ENCODE data around the gene CLK3.

CLK3 gene

DNA sequence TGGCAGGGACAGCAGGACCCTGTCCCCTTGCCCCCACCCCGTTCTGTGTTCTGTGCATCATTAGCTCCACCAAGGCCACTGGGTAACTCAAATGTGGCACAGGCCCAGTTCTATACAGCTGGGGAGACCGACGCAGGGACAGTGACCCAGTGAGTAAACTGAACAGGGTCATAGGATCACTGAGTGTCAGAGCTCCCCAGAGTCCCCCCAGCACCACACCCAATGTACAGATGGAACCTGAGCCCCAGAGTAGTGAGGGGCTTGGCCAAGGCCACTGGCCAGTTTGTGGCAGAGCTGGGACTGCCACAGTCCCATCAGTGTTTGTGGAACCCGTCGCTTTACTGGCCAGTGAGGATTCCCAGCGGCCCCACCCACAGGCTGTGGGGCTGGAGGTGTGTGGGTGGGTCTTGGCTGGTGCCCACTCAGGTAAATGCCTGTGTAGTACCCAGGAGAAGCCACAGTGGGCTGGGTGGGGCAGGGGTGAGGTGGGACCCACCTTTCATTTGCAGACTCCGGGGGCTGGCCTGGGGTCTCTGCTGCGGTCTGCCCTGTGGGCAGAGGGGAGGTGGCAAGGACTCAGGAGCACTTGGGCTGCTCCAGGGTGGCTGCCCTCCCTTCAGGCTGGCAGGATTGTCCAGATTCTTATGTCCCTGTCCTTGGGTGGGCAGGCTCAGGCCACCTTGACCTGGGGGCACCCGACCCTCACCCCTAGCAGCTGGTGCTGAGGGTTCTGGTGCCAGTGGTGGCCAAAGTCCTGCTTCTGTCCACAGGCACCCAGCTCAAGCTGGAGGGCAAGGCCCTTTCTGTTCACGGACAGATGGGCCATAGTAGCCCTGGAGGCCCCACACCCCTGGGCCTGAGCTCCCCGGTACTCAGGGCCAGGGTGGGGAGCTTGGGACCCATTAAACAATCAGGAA is 11.6 kb upstream of the CLK3 start:
- DNase-seq: no peak

DNA sequence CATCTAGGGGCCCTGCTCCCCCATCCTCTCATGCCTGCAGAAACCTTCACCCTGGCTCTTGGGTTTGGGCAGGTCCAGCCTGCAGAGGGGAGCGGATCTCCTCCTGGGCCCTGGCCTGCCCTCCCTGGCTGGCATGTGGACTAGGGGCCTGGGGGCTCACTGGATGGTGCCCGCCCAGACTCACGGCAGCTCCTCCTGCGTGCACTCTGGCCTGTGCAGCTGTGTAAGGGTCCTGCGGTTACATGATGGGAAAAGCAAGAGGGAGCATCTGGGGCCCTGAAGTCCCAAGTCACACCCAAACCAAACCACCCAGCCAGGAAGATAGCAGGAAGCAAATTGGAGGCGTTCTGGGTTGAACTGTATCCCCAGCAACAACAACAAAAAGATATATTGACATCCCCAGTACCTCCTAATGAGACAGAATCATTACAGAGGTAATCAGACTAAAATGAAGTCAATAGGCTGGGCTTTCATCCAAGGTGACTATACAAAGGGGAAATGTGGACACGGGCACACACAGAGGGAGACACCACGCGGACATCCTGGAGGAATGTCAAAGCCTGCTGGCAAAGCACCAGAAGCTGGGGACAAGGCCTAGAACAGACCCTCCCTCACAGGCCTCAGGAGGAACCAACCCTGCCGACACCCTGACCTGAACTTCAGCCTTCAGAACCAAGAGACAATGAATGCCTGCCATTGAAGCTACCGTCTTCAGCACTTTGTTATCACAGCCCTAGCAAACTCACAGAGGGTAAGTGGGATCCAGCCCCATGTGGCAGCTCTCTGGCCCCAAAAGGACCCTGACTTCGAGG is 10.4 kb upstream of the CLK3 start:
- DNase-seq: no peak

DNA sequence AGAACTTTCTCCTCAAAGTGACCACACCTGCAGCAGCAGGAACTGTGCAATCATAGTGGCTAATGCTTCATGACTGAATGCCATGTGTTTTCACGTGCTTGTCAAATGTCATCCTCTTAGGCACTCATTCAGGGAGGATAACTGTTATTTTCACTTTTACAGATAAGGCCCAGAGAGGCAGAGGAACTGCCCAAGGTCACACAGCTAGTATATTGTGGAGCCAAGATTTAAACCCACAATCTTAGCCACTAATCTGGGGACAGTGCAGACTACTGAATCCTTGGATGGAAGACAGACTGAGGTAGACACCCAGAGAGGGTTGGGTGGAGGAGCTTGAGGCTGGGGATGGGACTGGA is 9.9 kb upstream of the CLK3 start:
- no peak for DNase-seq

DNA sequence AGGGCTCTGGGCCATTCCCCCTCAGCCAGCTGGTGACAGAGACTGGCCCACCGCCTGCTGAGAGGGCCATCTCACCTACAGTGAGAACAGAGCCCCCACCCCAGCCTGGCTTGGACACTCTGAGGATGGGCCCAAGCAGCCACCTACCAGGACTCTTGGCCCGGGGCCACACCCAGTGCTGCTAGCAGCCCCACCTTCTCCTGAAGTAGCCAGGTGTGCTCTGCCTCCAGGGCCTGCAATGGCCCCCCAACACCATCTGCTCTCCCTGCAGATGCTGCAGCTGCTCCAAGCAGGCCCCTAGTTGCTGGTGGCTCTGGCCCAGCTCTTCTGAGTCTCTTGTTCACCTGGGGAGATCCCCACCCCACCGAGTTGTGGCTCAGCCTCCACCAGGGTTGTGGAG is 6.8 kb upstream of the CLK3 start:
- no peak for DNase-seq

DNA sequence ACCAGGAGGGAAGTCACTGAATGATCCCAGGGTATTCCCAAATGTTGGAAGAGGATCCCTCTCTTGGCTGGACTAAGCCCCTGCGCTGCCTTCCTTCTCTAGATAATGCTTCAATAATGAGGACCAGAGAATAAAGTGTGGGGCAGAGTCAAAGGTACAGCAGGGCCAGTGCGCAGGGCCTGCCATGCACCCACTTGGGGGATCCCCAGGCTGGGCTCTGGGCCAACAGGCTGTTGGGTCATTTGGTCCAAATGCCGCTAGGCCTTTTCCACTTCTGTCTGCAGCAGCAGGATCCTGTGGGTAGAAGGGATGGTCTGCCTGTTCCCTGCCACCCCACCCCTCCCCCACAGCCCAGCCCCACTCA is 5.7 kb upstream of the CLK3 start:
- DNase-seq: no peak

DNA sequence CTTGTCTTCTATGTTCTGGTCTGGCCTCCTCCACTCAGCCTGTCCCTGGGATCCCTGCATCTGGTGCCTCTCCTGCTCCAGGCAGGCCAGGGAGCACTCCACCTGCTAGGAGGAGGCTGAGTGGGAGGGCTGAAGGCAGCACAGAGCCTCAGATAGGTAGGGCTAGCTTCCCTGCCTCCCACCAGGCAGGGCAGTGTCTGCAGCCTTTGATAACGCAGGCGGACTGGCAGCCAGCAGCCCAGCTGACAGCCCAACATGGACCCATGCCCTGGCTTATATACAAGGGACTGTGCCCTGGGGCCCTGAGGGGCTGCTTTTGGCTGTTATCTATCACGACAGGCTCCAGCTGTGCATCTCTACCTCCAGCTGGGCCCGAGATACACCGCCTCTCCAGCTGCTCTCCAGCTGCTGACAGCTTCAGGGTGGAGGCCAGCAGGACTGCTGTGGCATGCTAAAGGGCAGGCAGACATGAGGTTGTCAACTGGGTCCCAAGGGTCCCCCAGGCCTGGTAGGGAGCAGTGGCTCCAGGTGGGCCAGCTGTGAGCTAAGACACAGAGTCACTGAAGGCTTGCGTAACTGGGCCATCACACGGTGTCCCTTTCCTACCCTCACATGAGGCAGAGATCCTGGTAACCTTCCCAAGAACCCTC is 5.2 kb upstream of the CLK3 start:
- DNase-seq: no peak

DNA sequence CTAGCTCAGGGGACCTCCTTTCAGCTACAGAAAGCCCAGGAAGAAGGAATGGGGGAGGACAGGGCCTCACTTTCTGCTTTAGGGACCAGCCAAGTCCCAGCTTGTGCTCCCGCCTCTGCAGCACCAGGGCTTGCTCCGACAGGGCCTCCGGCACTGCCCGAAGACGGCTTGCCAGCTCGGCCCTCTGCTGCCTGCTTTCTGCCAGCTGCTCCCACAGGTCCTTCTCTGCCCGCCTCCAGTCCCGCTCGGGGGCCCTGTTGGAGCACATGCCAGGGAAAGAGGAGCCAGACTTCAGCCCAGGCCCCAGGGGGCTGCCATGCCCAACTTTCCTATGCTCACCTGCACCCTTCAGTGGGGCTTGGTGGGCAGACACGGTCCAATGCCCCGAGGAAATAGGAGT is 4.3 kb upstream of the CLK3 start:
- DNase-seq: no peak

DNA sequence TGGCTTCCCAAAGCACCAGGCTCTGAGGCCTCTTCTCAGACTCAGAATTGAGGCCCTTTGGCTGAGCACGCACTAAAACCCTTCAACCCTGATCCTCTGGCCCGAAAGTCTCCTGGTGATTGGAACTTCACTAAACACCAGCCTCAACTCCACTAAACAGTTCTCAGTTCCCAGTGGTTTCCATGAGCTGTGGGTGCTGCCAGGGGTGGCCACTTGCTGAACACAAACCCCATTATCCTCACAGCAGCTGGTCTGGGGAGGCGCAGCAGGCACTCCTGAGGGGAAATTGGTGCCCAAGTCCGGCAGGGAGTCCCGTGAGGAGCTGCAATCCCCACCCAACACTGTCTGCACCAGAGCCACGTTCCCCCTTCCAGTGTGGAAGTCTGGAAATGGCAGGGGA is 3.8 kb upstream of the CLK3 start:
- DNase-seq: no peak

DNA sequence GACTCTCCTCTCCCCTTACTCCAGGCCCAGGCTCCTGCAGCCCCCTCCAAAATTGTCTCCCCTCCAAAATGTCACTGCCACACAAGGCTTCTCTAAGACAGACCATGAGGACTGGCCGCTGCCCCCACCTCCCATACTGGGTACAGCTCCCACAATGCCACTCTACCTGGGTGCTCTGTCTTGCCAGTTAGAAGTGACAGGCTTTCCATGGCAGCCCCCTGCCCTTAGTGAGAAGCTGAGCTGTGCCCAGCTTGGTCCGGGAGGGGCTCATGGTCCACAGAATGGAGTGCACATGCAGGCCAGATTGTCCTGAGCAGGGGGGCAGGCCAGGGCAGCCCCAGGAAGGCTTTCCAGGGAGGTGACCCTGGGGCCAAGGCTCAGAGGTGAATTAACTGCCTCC is 3.0 kb upstream of the CLK3 start:
- no peak for DNase-seq

DNA sequence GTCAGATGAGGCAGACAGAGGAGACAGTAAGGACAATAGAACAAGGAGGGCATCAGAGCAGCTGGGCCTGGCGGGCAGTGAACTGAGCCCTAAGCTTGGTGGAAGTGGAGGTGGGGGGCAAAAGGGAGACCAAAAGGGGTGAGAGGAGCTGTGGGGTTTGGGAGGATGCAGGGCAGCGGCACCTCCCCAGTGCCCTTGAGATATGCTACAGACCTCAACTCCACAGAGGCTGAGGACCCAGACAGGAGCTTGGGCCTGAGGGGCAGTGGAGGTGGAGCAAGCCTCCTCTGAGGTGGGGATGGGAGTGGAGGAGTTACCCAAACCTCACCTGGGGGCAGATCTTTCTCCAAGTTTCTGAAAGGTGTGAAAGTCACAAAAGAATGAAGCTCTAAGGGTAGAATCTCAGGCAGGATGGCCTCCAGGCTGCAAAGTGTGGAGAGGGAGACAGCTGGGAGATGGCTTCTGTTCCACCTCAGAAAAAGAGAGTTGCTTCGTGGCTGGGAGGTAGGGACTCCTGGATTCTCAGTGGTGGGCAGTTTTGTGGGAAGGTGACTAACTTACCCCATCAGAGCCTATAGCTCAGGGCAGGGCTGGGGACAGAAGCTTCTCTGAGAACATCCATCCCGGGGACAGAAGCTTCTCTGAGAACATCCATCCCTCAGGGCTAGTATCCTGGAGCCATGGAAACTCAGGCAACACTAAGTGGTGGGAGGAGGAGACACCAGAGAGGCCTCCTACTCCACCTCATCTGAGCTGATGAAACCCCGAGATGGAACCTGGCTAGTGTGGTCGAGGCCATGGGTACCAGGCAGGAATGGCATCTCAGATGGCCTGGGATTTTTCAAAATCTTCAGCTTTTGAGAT is 2.3 kb upstream of the CLK3 start:
- DNase-seq: no peak

DNA sequence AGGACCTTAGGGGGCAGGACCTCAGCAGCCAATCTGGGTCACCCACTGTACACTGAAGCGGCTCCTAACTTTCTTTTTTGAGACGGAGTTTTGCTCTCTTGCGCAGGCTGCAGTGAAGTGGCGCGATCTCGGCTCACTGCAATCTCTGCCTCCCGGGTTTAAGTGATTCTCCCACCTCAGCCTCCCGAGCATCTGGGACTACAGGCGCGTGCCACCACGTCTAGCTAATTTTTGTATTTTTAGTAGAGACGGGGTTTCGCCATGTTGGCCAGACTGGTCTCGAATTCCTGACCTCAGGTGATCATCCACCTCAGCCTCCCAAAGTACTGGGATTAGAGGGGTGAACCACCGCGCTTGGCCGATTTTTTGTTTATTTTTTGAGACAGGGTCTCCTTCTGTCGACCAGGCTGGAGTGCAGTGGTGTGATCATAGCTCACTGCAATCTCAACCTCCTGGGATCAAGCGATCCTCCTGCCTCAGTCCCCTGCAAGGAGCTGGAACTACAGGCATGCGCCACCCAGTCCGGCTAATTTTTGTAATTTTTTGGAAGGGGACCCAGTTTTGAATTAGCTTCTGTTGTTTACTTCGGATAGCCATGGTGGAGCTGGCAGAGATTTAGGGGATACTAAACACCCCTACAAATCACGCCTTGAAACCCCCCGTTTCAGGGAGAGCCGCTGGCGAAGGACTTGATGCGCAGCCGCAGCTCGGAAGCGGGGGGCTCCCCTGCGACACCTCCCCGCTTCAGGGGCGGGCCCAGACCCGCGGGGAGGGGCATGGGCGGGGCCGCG is 1.5 kb upstream of the CLK3 start:
- DNase-seq: no peak

DNA sequence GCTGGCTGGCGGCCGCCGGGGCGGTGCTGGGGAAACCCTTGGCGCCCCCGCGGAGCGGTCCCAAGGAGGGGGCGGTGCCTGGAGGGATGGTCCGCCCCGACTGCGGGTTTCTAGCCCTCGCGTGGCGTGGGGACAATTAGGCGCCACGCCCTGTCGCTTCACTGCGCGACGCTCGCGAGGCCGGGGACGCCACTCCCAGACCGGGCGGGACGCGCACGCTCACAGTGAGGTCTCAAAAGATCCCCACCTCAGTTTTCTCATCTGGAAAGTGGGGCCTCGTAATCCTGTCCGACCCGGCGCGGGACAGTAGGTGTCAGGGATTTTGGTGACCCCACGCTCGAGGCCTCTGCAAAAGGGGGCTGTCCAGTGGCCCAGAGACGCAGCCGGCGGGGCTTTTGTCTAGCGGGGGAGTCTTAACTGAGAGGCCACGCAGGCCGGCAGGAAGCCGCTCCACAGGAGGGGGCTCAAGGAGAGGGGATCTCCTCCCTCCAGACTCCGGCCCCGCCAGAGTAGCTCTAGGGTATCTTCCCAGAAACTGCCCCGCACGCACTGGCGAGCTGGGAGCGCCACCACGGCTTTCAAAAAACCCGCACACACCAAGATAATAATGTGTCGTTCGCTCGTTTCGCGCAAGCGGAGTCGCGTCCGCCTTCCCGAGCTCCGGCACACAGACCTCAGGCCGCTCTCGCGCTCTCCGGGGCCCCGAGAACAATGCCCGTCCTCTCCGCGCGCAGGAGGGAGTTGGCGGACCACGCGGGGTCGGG is 710 bp upstream of the CLK3 start:
- DNase-seq: peak; percentile 85

DNA sequence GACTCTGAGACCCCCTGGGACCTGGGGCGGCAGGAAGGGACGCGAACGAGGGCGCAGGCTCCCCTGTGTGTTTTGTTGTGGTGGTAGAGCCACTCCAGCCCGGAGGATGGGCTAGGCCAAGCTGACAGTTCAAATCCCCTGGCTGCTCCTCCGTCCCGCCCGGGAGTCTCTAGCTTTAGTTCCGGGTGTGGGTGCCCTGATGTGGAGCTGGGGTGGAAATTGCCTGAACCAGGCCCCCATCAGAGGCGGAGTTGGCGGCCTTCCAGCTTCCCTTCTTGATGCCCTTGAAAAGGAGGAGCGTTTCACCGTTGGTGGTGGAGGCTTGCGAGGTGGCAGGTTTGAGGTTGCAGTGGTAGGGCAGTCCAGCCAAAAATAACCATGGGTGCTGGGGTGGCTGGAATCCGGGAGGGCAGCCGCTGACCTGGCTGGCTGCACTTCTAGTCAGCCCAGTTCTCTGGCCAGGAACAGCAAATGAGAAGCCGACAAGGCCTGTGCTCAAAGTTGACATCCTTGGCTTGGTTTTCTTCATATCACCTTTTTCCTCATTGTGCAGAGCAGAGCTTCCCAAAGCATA is 817 bp downstream of the CLK3 start:
- DNase-seq: peak; percentile 43

DNA sequence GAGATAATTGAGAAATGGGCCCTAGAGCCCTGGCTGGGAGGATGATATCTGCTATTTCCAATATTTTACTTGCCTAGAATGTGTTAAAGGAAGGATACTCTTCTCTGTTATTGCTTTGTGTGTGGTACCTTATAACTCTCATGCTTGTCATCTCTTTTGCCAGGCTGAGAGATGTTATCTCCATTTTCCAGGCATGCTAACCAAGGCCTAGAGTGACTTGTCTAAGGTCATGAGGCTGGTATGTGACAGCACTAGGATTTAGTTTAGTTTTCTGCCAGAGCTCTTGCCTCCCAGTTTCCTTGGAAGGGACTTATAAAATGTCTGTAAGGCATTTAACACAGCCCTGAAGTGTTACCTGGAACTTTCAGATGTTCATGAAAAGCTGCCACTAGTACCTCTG is 1.4 kb downstream of the CLK3 start:
- DNase-seq: no peak

DNA sequence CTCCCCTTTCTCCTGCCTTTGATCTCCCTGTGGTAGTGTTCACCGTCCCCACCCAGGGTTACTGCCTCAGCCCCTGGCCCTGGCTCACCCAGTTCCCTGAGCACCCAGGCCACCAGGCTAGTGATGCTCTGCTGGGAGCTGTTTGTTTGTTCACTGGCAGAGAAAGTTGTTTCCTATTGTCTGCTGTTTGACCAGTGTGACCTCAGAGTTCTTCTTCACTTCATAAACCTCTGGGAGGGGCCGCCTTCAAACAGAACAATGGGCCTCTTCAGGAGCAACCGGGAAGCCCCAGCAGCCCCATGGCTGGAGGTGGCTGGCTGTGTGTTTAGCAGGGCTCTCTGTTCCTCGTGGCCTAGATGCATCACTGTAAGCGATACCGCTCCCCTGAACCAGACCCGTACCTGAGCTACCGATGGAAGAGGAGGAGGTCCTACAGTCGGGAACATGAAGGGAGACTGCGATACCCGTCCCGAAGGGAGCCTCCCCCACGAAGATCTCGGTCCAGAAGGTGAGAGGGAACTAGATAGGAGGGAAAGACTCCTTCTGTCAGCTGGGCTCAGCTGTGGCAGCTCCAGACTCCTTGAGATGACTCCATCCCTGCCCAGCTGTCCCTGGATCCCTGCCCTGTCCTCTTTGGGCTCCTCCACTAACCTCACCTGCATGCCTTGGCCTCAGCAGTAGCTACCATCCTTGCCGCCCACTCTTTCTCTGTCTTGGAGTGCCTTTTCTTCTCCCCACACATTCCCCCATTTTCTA is 3.4 kb downstream of the CLK3 start:
- DNase-seq: no peak

DNA sequence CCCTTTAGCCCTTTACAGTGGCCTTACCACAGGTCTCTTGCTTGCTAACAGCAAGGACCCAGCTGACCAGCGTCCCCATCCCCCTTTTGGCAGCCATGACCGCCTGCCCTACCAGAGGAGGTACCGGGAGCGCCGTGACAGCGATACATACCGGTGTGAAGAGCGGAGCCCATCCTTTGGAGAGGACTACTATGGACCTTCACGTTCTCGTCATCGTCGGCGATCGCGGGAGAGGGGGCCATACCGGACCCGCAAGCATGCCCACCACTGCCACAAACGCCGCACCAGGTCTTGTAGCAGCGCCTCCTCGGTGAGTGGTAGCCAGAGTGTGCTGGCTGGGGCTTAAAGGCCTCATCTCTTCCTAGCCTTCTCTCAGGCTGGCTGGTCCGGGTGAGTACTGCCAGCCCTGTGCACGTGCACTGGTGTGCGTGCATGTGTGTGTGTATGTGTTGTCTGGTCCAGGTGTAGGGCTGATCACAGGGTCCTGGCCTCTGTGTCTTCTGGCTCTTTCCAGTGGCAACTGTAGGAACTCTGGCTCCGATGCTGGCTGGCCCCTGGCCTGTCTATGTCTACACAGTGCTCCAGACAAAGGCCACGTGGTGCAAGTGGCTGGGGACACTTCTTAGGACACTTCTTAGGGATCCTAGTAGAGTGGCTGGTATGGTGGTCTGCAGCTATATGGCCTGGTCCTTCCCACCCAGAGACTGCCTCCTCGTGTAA is 4.4 kb downstream of the CLK3 start:
- no peak for DNase-seq

DNA sequence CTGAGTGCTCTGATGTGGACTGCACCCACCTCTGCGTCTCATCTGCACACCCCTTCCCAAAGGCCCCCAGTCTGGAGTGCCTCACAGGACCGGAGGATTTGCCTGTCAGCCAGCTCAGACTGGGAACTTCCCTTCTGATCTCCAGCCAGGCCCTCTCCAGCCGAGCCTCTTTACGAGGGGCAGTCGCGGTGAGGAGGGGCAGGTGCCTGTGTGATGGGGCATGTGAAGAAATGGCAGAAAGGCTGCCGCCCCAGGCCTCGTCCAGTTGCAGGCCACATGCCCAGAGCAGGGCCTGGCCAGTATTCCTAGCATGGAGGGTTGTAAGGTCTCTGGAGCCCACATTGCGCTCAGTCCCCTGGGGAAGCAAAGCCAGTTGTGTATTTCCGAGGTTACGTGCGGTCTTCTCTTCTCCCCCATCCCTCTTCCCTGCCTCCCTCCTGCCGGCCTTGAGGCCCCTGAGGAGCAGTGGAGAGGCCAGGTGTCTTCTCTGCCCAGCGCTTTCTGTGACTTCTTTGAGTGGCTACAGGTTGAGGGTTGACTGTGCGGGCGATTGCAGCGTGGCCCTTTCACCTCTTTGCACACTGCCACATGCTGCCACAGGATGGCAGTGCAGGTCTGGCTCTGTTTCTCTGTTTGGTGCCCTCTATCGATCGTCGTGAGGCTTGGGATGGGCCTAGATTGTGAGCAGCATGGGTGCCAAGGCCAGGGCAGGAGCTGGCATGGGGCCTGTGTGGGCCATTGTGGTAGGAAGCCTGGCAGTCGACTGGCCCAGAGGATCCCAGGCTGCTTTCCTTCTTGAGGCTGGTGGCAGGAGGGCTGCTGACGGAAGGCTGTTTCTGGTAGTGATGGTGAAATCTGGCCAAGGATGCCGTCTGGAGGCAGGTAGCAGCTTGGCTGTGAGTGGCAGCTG is 5.3 kb downstream of the CLK3 start:
- peak; percentile 61 for DNase-seq

DNA sequence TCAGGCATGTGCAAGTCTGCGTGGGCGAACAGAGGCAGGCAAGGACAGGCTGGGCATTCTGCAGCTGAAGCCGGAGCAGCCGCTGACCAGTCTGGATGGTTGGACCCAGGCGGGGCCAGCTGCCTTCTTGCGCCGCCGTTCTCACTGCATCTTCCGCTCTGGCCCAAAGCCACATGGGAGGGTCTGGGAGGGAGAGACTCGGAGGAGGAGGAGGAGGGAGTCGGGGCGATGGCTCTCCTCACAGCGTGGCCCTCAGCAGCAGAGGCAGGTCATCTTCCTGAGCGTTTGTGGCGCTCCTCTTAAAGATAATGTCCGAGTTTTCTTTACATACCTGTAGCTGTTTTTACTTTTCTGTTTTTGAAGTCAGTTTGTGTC is 5.9 kb downstream of the CLK3 start:
- DNase-seq: no peak

All from activated T-cell treated with anti-CD3 and anti-CD28 coated beads for 4 hours (primary cell).